Lung microvascular endothelial cell (primary cell): Measurements from ENCODE around the gene TTLL10. TPM values are rescaled to one million over a fixed set of nuclear protein-coding genes. Genes with fewer than 3 reads are reported as not detected.

Experiments
- DNase-seq, 2 donors: peaks; one replicate each; pipeline versions ENCODE4 v3.0.0 to v3.0.0-alpha.2; 2010; ENCODE audit warnings: low read depth in 2 of 2
- total RNA-seq: library from RNA; depleted of rRNA; stranded (reverse); fragments of >200 nt; gene quantifications from 2 replicates; pipeline ENCODE4 v1.2.1, GENCODE V29; 2014

TTLL10 gene
- total RNA-seq, 1 donor from 2014 or later = not detected

DNA sequence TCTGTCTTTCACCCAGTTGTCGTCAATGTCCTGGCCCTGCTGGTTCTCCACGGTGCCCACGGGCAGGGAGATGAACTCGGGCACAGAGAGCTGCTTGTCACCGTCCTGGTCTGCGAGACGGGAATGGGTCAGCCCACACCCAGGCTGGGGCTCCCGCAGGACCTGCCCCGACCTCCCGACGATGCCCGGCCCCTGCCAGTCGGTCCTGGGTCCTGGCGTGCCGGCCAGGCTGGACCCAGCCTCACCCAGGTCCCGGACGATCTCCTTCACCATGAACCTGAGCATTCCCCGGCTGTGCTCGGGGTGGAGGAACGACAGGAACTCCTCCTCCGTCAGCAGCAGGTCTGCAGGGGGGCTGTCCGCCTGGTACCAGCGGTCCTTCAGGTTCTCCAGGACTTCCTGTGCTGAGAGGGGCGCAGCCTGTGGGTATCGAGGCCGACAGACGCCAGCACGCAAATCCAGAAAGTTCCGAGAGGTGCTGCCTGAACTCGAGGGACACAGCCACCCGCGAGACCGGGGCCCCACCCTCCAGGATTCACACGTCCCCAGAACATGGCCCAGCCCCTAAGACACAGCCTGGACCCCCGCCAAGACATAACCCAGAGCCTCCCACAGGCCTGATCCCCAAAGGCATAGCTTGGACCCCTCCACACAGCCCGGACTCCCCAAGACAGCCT lies 45.0 kb downstream of the TTLL10 start:
- no peak for DNase-seq

DNA sequence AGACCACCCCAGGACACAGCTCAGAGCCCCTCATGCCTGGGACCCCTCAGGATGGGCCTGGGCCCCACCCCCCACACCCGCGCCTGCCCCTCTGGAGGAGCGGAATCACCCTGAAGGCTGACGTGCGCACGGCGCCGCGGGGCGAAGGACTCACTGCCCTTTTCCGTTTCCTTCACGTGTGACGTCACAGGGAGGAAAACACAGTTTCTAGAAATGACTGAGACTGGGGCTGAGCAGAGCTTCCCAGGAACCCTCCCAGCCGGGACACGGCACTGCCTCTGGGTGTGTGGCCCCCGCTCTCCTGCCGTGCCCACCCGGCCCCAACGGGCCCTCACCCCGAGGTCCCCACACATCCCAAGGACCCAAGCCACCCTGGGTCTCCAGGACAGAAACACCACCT lies 45.7 kb downstream of the TTLL10 start:
- DNase-seq = no peak

DNA sequence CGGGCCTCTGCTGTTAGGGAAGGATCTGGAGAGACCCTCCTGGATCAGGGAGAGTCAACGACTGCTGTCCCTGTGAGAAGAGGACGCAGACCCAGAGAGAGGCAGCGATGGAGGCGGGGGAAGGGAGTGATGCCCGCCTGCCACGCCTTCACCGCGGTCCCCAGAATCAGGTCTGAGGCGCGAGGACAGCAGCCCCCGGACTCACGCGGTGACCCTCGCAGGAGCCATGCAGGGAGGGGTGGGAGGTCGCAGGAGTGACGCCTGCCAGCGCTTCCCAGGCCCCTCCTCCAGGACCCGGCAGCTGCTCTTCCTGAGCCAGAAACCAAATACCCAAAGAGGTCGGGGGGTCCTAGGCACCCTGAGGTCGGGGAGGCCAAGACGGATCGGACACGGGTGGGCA lies 46.5 kb downstream of the TTLL10 start:
- no peak for DNase-seq

DNA sequence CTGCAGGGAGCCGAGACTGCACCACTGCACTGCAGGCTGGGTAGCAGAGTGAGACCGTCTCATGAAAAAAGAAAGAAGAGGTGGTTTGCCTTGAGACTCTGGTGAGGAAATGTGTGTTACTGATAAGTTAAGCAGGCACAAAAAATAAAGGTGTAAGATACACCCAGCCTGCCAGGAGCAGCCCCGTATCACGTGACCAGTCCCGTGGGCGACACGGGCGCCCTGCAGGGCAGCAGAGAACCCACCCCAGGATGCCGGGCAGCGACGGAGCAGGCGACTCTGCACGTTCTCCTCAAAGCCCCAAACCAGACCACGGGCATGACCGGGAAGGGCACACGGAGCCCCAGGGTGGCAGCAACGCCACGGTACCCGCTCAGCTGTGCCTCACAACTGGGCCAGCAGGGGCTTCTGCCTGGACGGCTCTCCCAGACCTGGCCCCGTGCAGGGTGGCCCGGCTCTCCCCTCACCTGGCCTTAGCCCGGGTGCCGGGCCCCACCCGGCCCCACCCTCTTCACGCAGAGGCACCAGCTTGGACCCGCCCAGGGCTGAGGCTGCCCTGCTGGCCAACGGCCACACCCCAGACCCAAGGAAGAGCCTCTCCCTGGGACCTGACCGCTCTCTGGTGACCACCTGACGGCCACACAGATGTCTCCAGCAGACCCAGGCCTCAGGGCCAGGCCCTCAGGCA lies 48.4 kb downstream of the TTLL10 start:
- DNase-seq = no peak

DNA sequence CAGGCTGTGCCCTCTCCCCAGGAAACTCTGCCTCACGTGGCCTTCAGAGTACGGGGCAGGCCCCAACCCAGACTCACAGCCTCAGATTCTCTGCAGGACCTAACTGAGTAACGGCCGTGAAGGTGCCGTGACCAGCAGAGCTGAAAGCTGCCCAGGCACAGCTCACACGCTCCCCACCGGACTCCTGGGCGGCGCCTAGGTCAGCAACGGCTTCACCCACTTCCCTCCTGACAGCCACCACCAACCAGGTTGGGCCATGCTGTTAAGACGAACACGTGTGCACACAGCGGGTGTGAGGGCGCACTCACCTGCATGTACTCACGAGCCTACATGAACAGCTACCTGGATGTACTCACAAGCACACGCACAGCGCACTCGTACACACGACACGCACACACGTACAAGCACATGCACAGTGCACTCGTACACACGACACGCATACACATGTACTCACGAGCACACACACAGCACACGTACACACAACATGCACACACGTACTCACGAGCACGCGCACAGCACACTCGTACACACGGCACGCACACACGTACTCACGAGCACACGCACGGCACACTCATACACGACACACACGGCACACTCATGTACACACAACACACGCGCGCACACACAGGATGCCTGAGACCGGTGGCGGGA lies 49.0 kb downstream of the TTLL10 start:
- no peak for DNase-seq

DNA sequence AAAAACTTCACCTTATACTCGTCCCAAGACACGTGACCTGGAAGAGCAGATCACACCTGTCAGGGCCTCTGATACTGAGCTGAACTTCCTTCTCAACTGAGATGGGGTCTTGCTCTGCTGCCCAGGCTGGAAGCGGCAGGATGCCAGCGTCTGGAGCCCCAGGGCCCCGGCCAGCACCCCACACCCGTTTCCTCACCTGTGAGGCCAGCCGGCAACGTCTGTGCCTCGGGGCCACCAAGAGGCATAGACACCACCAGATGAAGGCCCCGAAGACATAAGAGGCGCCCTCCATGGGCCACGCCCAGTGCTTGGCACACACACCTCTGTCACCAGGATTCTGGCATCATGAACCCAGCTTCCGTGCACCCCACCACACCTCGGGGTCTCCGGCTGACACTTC lies 49.6 kb downstream of the TTLL10 start:
- no peak for DNase-seq

DNA sequence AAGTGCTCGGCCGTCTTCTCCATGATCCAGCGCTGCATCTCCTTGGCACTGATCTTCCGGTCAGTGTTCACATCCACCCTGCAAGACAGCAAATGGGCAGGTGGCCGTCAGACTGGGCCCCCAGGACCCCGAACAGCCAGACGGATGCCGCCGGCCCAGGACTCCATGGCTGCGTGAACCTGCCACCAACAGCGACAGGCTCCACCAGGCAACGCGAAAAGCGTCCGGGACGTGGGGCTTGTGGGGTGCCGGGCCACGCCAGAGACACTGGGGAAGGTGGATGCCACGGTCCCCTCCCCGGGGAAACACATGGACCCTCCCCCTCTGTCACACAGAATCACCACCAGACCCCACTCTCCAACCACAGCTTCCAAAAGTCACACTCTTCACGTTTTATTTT lies 50.2 kb downstream of the TTLL10 start:
- no peak for DNase-seq

DNA sequence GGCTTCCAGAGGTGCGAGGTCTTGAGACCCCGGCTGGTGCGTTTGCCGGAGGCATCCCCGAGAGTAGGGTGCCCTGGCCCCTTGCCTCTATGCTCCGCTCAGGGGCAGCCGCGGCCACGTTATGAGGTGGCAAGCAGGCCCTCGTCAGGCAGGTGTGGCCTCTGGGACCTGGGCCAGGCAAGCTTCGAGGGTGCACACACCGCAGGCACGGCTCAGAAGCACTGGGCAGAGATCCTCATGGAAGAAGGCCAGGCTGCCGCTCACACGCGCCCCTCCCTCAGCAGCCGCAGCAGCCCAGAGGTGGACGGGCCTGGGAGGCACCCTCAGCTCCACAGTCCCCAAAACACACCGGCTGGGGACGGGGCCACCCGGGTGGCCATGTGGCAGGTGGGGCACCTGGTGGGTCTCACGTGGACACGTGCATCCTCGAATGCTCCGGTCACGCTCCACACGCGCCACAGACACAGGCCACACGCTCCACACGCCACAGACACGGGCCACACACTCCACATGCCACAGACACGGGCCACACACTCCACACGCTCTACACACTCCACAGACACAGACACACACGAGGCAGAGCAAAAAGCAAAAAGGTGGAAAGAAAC lies 51.7 kb downstream of the TTLL10 start:
- DNase-seq = no peak

DNA sequence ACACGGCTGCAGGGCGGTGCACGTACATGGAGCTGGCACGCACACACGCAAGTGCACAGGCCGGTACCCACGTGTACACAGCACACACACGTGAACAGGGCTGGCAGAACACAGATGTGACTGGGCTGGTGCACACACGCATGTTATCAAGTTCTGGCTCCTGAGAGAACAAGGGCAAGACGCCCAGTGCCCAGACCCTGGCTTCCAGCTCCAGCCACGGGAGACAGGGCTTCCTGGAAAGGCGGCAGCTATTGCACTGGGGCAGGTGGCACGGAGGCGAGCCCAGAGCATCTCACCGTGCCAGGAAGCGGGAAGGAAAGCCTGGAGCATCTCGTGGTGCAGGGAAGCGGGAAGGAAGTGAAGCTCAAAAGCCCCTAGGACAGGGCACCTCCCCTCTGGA lies 52.2 kb downstream of the TTLL10 start:
- no peak for DNase-seq

DNA sequence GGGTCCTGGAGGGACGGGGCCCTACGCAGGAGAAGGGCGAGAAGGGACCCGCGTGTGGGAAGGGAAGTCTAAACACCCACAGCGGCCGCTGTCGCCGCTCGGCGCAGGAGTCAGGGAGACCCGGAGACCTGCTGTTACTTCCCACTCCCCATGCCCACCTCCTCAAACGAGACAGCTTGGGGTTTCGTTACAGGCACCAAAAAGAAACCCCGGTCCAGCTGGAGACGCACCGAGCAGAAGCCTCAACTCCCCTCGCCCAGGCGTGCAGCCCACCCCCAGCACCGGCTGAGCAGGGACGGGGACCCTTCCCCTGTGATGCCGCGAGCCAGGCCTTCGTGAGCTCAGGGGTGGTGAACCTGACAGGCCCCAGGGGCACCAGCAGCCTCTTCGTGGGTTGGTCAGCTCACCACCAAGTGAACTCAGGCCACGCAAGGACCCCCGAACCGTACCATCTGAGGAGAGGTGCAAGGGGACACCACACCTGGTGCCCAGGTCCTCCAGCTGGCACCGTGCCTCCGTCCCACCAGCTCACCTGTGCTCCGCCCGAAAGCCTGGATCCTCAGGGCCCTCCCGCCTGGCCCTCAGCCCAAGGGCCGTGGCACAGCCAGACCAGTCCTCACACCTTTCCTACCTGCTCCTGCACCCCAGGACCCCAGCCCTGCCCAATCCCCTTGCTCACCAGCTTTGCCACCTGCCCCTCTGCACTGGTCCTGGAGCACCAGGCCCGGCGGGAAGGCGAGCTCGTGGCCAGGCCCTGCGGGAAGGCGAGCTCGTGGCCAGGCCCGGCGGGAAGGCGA lies 53.1 kb downstream of the TTLL10 start:
- DNase-seq = no peak

DNA sequence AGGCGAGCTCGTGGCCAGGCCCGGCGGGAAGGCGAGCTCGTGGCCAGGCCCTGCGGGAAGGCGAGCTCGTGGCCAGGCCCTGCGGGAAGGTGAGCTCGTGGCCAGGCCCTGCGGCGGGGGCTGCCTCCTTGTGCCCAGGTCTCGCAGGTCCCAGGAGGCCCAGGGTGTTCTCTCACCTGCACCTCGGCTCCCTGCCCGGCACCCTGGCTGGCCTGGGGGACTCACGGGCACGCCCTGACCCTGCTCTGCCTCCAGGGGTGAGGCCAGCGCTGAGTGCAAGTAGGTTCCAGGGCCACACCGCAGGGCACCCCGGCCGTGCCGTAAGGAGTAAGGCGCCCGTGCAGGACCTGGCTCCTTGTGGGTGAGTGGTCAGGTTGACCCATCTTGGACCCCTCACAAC lies 53.7 kb downstream of the TTLL10 start:
- DNase-seq = no peak

DNA sequence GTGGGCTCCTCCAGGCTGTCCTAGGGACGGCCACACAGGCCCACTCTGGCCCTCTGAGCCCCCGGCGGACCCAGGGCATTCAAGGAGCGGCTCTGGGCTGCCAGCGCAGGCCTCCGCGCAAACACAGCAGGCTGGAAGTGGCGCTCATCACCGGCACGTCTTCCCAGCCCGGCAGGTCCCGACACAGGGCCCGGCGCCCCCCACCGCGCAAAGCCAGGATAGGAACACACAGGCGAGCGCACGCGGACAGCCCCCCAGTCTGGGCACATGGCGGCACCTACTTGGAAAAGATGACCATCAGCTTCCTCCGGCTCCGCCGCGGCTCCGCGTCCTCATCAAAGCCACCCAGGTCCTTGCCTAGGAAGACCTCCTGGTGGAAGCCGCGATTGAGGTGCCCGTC lies 54.5 kb downstream of the TTLL10 start:
- no peak for DNase-seq

DNA sequence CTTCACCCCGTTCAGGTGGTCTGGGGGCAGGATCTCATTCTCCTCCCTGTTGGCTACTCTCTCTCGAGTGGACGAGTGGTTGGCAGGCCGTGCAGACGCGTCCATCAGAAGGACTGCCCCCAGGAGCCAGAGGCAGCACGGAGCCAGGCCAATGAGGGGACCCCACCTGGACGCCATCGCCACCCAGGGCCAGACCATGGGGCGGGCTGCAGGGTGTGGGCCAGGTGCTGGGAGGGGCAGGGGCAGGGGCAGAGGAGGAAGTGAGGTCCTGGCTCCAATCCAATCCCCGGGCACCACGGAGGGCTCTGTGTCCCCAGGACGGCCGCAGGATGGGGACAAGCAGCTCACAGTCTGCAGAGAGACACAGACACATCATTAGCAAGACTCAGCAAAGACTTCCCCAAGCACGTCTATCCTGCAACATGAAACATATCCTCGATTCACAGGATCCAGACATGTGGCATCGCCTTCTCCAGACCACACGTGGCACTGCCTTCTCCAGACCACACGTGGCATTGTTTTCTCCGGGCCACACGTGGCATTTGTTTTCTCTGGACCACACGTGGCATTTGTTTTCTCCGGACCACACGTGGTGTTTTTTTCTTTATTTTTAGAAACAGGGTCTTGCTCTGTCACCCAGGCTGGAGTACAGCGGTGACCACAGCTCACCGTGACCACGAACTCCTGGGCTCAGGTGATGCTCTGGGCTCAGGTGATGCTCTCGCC lies 55.1 kb downstream of the TTLL10 start:
- no peak for DNase-seq

DNA sequence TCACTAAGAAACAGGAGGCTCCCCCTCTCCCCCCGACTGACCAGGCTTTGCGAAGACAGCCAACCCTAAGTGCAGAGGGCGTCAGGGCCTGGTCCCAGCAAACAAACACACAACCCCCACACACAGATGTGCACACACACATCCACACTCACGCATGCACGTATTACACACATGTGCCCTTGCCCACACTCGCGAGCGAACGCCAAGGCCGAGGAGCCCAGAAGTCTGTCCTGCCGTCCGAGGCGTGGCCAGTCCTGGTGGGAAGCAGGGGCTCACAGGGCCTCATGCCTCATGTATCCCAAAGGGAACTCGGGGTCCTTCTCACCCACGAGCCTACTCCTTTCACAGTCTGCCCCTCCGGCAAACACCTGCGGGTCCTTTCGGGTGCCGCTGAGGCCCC lies 56.1 kb downstream of the TTLL10 start:
- DNase-seq = no peak

DNA sequence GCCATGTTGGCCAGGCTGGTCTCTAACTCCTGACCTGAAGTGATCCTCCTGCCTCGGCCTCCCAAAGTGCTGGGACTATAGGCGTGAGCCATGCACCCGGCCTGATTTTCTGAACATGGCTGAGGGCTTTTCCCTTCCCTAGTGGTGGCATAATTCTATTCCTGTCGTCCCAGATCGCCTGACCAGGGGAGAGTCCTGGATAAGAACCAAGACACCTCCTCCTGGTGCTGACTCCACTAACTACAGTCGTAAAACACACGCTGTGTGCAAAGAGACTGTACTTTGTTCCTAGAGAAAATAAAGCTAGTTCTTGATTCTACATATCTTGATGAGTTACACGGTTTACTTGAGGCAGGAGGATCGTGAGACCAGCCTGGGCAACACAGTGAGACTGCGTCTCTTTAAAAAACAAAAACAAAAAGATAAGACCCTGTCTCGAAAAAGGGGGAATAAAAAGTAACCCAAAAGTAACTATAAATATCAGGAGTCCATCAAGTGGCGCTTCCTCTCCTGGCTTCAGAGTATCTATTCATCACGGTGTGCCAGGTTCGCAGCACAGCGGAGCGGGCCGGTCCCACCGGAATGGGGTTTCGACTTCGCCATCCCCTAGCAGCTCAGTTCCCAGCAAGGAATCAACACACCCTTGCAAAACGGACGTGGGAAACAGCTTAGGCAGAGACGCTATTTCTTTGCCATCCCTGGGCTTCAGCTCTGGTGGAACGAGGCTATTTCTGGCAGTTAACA lies 57.1 kb downstream of the TTLL10 start:
- DNase-seq = peak; percentile 76 to 78

DNA sequence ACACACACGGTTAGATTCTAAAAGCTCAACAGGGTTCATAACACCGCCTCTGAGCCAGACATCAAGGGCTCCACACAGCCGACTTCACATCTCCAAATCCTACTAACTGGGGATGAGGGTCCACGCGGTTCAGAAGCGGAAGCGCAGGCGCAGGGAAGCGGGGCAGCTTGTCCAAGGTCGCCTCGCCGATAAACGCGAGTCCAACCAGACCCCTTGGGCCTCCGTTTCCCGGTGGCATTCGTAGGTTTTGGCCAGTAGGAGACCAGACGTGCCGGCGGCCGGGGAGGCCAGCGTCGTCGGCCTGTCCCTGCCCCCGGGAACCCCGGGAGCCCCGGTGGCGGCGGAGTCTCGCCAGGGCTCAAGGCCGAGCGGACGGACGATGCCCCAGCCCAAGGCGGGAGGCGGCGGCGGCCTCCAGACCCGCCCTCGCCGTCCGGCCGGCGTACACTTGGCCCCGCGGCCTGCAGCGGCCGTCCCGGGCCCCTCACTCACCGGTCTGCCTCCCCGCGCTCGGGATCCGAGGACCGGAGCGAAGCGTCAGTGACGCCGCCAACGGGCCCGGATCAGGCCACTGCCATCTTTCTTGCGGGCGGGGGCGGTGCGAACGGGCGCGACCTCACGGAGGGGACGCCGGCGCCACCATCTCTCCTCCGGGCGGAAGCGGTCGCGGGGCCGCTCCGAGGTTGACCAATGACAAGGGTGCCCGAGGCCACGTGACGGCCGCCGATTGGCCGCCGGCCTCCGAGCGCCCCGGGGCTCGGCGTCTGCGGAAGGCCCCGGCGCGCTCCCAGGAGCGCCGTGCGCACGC lies 57.9 kb downstream of the TTLL10 start, which contains the start of gene SDF4:
TSS of gene SDF4 (minus strand) at position 602 of the 808 bp plus-strand sequence. CDS start 3,229 bp downstream, outside the sequence.
- peak; percentile 98 for DNase-seq

DNA sequence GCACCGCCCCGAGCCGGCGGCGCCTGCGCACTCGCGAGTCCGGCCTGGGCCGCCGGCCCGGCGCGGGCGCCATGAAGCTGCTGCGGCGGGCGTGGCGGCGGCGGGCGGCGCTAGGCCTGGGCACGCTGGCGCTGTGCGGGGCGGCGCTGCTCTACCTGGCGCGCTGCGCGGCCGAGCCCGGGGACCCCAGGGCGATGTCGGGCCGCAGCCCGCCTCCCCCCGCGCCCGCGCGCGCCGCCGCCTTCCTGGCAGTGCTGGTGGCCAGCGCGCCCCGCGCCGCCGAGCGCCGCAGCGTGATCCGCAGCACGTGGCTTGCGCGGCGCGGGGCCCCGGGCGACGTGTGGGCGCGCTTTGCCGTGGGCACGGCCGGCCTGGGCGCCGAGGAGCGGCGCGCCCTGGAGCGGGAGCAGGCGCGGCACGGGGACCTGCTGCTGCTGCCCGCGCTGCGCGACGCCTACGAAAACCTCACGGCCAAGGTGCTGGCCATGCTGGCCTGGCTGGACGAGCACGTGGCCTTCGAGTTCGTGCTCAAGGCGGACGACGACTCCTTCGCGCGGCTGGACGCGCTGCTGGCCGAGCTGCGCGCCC lies 58.6 kb downstream of the TTLL10 start, which contains the start of gene B3GALT6:
TSS of gene B3GALT6 (plus strand) at position 30 of the 588 bp plus-strand sequence. CDS start at position 72, 42 bp downstream.
- DNase-seq = no peak

DNA sequence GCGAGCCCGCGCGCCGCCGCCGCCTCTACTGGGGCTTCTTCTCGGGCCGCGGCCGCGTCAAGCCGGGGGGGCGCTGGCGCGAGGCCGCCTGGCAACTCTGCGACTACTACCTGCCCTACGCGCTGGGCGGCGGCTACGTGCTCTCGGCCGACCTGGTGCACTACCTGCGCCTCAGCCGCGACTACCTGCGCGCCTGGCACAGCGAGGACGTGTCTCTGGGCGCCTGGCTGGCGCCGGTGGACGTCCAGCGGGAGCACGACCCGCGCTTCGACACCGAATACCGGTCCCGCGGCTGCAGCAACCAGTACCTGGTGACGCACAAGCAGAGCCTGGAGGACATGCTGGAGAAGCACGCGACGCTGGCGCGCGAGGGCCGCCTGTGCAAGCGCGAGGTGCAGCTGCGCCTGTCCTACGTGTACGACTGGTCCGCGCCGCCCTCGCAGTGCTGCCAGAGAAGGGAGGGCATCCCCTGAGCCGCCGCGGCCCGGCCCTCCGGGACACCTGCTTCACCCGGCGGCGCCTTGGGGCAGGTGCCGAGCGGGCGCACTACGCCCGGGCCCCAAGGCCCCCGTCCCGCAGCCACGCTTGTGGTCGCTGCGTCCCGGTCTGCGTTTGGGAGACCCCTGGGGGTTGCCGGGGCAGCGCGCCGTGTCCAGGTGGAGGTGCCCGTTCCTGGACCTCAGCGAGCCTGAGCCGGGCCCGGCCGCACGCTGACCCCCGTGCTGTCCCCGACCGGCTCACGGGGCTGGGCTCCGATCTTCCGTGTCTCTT lies 59.3 kb downstream of the TTLL10 start:
- DNase-seq = no peak
